GM18867 (cell line): Measurements from ENCODE around the gene CHID1.

Experiments
- ATAC-seq: cut with Tn5 transposase; IDR thresholded peaks from one replicate; pipeline ENCODE4 v1.9.1; 2021; ENCODE audit warnings: mild to moderate bottlenecking, moderate library complexity; ENCODE audit not compliant: unreplicated experiment

The CHID1 gene

DNA sequence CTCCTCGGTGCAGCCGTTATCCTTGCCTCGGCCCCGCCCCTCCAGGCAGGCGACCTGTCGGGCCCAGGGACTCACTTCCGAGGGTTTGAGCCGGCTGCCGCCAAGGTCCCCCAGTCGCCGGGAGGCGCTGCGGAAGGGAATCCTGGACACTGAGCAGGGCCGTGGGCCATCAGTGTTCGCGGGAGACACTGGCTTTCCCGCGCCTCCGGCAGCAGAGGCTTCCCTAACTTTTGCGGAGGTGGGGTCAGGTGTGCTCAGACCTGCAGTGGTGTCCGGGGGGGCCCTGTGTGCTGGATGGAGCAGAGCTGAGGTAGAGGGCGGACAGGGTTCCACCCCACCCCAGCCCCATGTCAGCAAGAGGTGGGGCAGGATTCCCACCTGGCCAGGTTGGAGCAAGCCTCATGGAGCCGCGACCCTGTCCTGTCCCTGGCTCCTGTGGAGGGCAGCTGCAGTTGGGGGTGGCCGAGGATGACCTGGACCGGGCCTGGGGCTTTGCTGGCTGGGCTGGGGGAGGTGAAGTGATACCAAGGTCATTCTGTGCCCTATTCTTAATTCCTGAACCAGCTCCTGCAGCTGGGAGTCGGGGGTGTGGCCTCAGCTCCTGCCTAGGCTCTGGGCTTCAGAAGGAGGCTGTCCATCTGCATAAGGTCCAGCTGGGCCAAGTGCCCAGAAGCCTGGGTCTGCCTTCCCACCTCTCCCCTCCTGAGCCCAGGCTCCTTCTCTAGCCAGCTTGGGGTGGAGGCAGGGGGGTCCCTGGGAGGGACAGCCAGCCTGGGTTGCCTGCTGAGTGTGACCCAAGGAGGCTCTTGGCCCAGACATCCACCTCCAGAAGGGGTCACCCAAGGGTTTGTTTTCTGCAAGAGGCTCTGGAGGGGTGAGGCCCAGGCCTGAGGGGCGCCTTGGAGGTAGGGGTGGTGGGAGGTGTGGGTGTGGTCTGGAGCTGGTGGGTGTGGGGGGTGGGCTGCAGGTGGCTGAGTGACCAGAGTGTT is 59.5 kb downstream of the CHID1 start:
- no peak for ATAC-seq

DNA sequence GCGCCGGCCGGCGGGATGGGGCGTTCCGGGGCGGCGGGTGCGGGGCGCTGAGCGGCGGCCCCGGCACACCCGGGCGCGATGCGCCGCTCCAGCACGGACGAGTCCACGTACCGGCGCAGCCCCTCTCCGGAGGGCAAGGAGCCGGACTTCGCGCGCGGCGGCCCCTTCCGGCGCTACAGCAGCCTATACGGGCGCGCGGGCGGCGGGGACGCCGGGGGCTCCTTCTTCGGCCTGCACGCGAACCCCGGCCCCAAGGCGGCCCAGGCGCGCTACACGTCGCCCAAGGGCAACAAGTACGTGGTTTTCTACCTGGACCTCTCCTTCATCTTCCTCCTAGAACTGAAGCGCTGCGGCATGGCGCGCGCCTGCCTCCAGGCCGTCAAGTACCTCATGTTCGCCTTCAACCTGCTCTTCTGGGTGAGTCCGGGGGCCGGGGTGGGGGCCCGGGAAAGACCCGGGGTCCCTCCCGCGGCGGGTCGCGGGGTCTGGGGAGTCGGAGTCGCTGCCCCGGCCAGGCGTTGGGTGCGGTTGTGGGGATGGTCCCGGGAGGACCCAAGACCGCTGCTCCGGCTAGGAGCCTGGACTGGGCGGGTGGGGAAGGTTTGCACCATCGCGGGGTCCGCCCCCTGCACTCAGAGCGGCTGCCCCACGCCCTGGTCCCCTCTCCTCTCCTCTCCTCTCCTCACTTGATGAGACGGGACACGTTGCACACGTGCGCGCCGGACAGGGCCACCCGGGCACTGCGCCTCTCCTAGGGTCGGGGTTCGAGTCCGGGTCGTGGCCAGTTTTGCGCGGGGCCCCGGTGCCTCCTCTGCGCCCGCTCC is 60.4 kb downstream of the CHID1 start:
- ATAC-seq: no peak

DNA sequence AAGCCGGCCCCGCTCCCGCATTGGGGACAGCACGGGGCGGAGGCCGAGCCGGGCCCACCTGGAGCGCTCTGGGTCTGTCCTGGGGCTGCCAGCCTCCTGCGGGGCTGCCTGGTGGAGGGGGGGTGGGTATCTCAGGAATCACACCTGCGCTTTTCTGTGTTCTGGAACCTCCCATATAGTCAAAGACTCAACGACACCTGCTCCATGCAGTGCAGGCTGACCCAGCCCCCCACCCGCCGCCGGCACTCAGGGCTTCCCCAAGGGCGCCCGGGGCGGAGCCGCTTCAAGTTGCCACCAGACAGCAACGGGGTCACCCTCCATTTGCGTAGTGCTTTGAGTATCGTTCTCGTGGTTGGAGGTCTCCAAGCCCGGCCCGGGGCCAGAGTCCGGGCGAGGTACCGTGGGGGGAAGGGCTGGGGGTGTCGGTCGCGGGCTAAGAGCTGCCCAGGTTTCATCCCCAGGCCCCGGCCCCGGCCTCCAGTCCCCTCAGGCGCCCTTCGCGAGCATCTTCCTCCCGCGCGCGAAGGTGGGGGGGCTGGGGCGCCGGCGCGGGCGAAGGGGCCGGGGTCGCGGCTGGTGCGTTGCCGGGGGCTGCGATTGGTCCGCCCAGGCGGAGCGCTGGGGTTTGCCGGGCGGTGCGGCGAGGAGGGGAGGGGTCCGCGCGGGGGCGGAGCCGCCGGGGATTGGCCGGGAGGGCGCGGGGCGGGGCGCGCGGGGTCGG is 61.3 kb downstream of the CHID1 start:
- no peak for ATAC-seq

DNA sequence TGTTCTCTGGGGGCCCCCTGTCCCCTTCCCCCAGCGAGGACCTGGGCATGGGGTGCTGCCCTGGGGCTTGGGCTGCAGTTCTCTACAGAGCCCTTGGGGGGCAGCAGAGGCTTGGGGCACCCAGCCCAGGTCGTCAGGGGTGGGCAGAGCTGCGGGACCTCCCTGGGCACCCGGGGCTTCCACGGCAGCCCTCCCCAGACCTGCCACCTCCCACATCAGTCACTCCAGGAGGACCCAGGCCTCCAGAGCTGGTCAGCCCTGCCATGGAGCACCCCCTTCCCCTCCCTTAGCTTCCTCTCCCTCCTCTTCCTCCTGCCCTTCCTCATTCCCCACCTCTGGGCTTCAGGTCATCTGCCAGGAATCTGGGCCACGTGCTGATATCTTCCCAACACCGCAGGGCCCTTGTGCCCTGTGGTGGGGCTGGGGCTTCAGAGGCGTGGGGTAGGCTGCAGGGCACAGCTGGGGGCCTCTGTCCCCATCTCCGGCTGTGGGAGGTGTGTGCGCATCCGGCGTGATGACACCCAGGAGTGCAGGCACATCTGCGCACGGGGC is 62.2 kb downstream of the CHID1 start:
- peak; percentile 49 for ATAC-seq

DNA sequence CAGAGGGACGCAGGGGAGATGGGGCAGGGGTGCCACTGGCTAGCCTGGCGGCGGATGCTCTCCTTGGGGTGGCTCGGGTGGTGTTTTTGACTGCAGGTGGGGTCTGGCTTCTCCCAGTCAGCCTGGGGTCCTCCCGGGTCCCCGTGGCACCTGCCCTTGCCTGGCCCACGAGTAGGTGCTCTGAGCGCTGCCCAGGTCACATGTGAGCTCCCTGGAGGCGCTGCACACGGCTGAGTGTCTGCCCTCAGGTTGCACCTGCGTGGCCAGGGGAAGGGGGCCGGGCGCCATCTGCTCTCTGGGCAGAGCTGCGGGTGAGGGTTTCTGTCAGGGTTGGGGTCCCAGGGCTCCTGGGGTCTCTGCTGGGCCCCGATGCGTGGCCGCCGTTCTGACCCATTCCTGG is 62.7 kb downstream of the CHID1 start:
- ATAC-seq: no peak

DNA sequence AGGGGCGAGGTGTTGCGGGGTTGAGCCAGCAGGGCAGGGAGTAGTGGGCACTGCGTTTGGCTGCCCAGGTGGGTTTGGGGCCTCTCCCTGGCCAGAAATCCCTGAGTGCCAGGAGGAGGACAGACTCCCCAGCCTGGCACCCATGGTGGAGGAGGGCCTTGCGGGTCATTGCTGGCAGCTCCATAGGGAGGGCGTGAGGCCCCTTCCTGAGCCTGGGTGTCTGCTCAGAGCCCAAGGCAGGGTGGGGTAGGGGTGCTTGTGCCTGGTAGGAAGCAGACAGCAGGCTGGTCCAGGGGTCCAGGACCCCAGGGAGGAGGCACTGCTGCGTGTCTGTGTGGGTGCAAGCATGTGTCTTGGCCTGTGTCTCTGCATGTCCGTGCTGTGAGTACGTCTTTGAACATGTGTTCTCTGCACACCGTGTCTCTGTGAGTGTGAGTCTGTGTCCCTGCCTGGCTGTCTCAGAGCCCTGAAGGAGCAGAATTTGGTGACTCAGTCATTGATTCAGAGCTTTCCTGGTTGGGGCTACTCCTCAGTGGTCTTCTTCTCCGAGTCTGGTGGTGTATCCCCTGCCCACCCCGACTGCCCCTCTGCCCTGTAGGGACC is 64.0 kb downstream of the CHID1 start:
- ATAC-seq: no peak

DNA sequence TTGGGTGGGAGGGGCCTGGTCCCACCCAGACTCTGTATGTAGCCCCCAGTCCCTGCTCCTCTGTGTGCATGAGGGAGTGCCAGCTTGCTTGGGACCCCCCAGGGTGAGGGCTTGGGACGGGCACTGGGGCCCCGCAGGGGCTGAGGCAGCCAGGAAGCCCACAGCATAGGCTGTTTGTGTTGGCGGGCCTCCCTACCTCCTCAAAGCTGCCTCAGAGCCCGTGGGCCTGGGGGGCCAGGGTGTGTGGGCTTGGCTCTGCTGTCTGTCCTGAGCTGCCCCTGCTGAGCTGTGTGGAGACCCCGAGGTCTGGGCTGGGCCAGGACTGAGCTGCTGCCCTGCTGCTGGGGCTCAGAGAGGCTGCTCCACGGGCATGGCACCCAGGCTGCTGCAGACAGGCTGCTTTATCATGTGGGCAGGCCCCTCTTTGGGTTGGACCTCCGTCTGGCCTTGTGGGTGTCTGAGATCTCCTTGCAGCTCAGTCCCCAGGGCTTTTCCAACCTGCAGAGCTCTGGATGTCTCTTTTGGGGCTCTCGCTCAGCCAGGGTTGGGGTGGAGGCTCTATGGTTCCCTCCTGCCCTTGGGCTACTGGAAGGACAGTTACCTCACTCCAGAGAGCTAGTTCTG is 64.6 kb downstream of the CHID1 start:
- ATAC-seq: no peak

DNA sequence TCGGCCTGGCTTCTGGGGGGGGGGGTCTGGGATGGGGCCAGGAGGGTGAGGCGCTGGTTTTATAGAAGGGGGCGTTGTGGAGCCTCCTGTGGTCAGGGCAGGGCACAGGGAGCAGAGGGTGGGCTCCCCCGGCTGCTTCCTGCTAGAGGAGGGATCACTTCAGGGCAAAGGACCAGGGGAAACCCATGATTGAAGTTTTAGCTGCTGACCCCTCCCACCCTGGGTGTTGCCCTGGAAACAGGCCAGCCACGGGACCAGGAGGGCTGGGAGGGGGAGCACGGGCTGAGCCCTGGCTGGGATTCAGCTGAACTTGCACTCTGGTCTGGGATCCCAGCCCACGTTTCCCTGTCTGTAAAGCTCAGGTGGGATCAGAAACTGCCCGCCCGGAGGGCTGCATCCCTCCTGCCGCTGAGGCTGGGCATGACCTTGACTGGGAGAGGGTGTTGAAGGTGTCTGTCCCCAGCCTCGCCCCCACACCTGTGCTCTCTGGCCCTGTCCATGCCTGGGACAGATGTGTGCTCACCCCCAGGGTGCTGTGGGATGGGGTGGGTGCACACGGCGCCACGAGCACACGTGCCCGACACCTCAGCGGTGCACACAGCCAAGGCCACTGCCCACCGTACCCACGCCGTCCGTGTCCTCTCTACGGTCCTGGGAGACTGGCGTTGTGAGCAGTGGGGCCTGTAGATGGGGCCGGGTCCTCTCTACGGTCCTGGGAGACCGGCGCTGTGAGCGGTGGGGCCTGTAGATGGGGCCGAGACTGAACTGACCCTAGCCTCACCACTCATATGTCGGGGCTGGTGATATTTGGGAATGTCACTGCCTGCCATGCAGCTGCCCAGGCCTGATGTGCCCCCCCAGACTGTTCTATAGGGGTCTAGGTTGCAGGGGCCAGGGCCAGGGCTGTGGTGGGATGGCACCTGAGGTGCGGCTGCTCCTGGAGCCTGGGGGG is 65.6 kb downstream of the CHID1 start:
- ATAC-seq: no peak

DNA sequence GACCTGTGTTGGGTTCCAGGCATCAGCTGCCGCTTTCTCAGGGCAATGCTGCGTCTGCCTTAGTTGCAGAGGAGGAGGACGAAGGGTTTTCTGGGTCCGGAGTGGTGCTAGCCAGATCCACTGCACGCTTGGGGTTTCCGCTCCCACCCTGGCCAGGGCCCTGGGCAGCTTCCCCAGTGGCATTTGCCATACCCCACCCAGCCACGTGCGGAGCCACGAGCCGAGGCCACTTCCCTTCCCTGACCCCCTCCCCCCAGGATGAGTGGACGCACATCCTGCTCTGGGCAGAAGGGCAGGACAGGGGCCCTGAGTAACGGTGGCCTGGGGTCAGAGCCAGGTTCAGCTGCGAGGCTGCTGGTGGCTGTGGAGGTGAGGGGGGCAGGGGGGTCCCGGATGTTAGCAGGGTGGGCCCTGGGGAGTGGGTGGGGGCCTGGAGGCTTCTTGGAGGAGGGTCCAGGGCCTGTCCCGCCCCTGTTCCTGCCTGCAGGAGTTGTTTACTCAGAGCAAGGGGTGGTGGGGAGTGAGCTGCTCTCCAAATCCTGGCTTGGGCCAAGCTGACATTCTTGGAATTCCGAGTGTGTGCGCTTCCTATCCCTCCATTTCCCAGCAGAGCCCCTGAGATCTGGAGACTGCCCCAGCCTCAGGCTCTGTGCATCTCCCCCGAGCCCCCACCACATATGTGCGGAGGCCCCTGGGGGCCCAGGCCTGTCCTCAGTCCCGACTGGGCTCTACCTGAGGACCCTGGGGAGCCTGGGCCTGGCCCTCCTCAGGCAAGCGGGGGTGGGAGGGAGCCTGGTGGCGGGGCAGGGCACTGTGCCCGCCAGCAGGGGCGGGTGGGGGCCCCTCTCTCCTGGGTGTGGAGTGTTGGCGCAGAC is 66.6 kb downstream of the CHID1 start:
- no peak for ATAC-seq

DNA sequence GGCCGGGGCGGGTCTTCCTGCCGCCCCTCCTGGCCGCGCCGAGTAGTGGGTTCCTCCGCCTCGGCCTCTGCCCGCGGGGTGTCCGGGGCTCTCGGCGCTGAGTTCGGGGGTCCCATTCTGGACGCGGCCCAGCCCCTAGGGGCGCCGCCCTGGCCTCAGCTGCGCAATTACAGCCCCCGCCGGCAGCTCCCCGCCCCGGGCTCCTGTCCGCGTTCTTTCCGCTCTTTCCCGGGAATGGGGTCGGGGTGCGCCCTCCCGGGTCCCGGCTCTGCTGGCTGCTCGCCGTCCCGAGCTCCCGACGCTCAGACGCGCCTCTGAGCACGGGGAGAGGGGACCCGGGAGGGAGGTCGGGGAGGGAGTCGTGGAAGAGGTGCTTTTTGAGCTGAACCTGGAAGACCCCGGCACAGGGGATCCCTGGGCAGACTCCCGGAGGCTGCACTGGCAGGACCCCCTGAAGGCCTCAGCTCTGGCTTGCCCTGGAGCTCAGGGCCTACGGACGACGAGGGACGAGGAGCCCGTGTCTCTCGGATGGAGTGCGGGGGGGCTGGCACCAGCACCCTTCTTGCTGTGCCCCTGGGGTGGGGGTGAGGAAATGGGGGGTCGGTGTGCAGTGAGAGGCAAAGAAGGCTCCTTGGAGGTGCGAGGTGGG is 67.4 kb downstream of the CHID1 start:
- ATAC-seq: peak; percentile 3

DNA sequence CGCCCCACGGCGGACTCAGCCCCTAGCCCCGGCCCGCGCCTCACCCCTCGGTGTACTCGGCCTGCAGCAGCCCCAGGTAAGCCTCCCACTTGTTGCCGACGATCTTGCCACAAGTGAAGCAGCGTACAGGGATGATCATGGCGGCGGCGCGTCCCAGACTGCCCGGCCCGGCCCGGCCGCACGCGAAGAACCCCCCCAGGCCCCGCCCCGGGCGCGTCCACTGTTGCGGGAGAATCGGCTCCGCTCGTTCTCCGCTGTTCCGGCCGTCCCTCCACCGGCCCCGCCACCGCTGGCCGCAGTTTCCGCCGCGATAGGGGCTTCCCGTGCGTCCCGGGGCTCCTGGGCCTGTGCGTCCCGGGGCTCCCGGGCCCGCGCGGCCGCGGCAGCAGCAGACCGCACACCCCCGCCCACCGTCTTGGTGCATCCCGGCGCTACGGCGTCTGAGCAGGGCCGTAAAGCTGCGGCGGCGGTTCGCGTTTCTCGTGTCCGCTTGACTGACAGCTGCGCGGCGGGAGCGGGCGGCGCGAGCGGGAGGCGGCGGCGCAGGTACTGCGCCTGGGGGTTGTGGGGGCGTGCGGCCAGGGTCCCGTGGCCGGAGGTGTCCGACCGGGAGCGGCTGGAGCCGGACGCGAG is 68.1 kb downstream of the CHID1 start, which contains the start of the genes POLR2L and TSPAN4:
Gene POLR2L (minus strand): TSS at position 160 of the 633 bp plus-strand sequence. CDS start 21 bp downstream, at position 139.
Gene TSPAN4 (plus strand): TSS at position 483 of the 633 bp plus-strand sequence. CDS start 7,453 bp downstream, outside the sequence.
- peak; percentile 62 for ATAC-seq

DNA sequence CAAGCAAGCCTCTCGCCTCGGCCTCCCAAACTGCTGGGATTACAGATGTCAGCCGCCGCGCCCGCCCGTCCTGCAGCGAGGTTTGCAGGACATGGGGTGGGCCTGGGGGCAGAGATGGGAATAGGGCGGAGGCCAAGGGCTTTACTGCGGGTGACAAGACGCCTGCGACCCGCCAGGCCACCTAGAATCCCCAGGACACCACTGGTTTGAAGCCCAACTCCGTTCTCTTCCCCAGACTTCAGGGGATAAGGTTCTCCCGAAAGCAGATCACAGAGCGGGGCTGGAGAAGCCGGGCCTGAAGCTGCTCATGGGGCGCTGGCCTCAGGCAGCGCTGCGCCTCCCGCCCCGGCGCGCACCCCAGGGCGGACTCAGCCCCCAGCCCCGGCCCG is 68.6 kb downstream of the CHID1 start:
- ATAC-seq: peak; percentile 30

DNA sequence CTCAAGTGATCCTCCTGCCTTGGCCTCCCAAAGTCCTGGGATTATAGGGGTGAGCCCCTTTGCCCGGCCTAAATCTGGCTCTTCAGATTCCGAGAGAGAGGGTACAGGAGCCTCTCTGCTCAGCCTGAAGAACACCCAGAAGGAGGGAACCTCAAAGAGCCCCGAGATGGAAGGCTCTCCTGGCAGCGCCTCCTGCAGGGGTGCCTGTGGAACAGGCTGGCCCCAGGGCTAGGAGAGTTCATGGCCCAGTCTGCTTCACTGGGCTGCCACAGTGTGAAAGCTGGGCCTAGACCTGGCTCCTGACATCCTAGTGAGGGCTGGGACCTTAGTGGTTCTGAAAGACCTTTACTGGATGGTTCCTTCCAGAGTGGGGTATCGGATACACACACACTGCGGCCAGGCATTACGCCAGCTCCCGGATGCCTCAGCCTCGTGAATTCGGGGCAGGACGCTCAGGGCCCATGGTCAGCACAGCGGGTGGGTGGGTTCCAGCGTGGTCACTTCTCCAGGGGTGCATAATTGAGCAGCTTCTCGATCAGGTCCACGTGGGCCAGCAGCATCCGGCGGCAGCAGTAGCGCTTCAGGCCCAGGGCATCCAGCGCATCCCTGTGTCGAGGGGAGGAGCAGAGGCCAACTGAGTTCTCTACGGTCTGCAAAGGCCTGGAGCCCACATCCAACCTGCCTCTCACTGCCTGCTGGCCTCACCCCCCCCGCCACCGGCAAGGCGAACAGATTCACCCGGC is 70.6 kb downstream of the CHID1 start:
- ATAC-seq: no peak

DNA sequence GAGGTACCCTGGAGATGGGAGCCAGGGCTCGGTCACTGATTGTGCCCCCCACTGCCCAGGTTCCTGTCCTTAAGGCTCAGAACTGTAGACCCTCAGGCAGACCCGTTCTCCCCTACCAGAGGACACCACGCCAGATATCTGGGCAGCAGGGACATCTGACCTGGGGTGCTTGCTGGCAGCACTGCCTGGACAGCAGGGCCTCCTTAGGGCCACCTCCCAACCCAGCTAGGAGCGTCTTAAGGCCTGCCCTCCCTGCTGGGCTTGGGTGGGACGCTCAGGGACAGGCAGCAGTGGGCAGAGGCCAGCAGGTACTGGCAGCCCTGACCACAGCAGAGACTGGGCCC is 71.4 kb downstream of the CHID1 start:
- no peak for ATAC-seq

DNA sequence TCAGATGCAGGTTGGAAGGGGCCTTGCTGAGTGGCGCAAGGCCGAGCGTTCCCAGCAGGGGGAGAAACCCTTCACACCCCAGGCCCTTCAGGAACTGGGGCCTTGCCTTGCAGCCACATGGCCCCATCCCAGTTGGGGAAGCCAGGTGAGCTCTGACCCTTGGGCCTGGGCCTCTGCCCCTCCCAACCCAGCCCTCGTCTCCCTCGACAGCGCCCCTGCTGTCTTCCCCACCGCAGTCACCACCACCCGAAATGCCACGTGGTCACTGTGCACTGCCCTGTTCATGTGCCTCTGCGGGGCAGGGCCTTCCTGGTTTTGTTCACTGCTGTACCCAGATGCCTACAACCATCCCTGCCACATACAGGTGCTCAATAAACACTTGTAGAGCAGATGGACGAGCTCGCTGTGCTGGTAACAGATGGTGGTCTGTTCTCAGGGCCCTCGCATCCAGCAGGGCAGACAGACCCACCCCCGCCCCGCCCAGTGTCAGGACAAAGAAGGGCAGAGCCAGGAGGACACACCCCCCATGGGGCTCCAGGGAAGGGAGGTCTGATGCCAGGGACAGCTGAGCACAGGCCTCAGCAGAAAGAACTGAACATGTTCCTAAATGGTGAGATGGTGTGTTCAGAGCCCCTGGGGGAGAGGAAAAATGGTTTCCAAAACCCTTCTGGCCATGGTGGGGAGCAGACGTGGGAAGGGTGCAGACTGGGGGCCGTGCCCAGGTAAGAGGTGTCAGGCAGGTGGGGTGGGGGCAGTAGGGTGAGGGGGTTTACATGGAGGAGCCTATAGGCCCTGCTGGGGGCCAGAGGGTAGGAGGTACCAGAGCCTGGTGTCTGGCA is 72.0 kb downstream of the CHID1 start:
- no peak for ATAC-seq
